ENCODE measurements around the gene DNASE2.

DNA sequence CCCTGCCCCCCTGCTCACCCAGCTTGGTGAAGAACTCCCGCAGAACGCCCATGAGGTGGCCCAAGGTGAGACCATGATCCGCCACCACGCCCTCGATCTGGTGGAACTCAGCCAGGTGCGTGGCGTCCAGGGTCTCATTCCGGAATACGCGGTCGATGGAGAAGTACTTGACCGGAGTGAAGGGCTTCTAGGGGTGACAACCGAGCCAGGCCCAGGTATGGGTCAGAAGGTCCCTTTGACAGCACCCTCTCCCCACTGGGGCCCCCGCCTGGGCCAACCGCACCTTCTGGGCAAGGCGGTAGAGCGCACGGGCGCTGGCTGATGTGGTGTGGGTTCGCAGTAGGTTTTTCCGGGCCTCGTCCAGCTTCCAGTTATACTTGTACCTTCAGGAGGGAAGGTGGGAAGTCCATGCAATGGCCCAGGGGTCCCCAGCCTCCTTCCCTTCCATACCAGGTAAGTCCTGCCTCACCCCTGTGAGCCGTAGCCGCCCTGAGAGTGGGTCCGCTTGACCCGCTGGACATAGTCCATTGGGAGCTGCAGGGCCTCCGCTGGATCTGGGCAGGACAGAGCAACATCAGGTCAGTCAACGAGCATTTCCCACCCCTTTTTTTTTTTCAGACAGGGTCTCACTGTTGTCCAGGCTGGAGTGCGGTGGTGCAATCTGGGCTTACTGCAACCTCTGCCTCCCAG lies 43.5 kb upstream of the DNASE2 start:
- TF ChIP-seq, protein P1, sequence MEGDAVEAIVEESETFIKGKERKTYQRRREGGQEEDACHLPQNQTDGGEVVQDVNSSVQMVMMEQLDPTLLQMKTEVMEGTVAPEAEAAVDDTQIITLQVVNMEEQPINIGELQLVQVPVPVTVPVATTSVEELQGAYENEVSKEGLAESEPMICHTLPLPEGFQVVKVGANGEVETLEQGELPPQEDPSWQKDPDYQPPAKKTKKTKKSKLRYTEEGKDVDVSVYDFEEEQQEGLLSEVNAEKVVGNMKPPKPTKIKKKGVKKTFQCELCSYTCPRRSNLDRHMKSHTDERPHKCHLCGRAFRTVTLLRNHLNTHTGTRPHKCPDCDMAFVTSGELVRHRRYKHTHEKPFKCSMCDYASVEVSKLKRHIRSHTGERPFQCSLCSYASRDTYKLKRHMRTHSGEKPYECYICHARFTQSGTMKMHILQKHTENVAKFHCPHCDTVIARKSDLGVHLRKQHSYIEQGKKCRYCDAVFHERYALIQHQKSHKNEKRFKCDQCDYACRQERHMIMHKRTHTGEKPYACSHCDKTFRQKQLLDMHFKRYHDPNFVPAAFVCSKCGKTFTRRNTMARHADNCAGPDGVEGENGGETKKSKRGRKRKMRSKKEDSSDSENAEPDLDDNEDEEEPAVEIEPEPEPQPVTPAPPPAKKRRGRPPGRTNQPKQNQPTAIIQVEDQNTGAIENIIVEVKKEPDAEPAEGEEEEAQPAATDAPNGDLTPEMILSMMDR (conservative IDR thresholded peaks at IDR 0.05; ENCODE audit: low read depth, low read length), result no peak
- no peak for TF ChIP-seq EZH2 (IDR thresholded peaks at IDR 0.05; ENCODE audit: borderline replicate concordance, low read depth, low read length, poor library complexity, severe bottlenecking)

Data from A673 (cell line).